GM12872 (cell line): ENCODE measurements around the gene SH3RF2.

Source experiments
- TF ChIP-seq, protein P1 (sequence below): IDR thresholded peaks from 3 replicates; pipeline ENCODE4 v1.5.1; 2011; ENCODE audit warnings: low read depth, mild to moderate bottlenecking, low read length, moderate library complexity; ENCODE audit not compliant: insufficient read depth

SH3RF2 gene

DNA sequence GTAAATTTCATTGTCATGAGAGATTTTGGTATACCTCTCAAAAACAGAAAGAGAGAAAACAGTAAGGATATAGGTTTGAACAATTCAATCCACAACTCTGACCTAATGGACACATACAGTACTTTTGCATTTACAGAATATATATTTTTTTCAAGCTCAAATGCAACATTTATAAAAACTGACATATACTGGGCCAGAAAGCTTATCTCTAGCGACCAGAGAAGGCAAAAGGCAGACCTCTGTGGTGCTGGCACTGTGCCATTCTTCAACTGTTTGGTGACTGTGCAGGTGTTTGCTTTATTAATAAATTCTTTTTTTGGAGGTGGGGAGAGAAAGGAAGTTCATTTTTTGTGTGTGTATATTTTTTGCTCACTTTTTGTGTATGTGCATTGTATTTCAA, 175.0 kb downstream of the SH3RF2 start:
- TF ChIP-seq, protein P1, sequence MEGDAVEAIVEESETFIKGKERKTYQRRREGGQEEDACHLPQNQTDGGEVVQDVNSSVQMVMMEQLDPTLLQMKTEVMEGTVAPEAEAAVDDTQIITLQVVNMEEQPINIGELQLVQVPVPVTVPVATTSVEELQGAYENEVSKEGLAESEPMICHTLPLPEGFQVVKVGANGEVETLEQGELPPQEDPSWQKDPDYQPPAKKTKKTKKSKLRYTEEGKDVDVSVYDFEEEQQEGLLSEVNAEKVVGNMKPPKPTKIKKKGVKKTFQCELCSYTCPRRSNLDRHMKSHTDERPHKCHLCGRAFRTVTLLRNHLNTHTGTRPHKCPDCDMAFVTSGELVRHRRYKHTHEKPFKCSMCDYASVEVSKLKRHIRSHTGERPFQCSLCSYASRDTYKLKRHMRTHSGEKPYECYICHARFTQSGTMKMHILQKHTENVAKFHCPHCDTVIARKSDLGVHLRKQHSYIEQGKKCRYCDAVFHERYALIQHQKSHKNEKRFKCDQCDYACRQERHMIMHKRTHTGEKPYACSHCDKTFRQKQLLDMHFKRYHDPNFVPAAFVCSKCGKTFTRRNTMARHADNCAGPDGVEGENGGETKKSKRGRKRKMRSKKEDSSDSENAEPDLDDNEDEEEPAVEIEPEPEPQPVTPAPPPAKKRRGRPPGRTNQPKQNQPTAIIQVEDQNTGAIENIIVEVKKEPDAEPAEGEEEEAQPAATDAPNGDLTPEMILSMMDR, result no peak

DNA sequence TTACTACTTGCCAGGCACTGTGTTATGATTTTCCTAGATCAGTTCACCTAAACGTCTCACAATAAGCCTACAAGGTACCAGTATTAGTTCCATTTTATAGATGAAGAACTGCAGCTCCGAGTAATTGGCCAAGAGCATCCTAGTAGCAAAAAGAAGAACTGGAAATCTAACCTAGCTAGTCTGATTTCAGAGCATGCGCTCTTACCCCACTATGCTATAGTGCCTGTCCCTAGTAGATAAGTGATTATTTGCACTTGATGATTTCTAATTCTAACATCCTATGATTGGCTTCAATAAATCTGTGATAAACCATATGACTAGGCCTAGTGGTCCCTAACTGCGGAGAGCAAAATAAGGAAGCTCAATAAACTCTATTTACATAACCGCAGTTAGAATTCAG, 176.1 kb downstream of the SH3RF2 start:
- TF ChIP-seq, protein P1, result no peak
